Calu3 (cell line): ENCODE results near the gene AGPAT3. TPM values are rescaled to one million over a fixed set of nuclear protein-coding genes. Genes with fewer than 3 reads are reported as not detected.

Experiments
- BruUV-seq: library from RNA; stranded (reverse); fragments of 400-500 nt; replicated peaks from 2 replicates; lab custom pipeline; 2021; lab: Mats Ljungman, UMichigan
- CTCF ChIA-PET: fragments of 300-600 bp; sonication (Branson Sonifier 250); formaldehyde crosslinking; loops from one replicate; lab custom pipeline; 2022; ENCODE audit warnings: antibody characterized with exemption; lab: Charles Lee
- DNase-seq: peaks from one replicate; pipeline ENCODE4 v3.0.0; 2022
- H3K27ac Mint-ChIP-seq: one replicate; pipeline ENCODE4 v1.8.0; 2022; ENCODE audit warnings: mixed read lengths; ENCODE audit not compliant: unreplicated experiment
- H3K27me3 Mint-ChIP-seq: one replicate; pipeline ENCODE4 v1.8.0; 2022; ENCODE audit warnings: mixed read lengths; ENCODE audit not compliant: unreplicated experiment
- H3K36me3 Mint-ChIP-seq: one replicate; pipeline ENCODE4 v1.8.0; 2022; ENCODE audit warnings: mild to moderate bottlenecking, moderate library complexity, mixed read lengths; ENCODE audit not compliant: insufficient read depth, unreplicated experiment
- H3K4me1 Mint-ChIP-seq: one replicate; pipeline ENCODE4 v1.8.0; 2022; ENCODE audit warnings: mild to moderate bottlenecking, low read depth, mixed read lengths; ENCODE audit not compliant: unreplicated experiment
- H3K4me3 Mint-ChIP-seq: one replicate; pipeline ENCODE4 v1.8.0; 2022; ENCODE audit warnings: mild to moderate bottlenecking, low read depth, moderate library complexity, mixed read lengths; ENCODE audit not compliant: unreplicated experiment
- H3K9me3 Mint-ChIP-seq: one replicate; pipeline ENCODE4 v1.8.0; 2022; ENCODE audit warnings: low read depth, mixed read lengths; ENCODE audit not compliant: unreplicated experiment
- intact Hi-C: fragments of 100-400 bp; cut with micrococcal nuclease; formaldehyde crosslinking; loops from one replicate; pipeline ENCODE4 v1.10.0; 2022; ENCODE audit not compliant: unreplicated experiment
- total RNA-seq: library from RNA; stranded (reverse); gene quantifications from 2 replicates; pipeline ENCODE4 v1.2.3, GENCODE V29; 2022
- TF ChIP-seq, protein P1 (sequence below): fragments of 200-600 bp; IDR thresholded peaks from one replicate; pipeline ENCODE4 v1.8.0; 2022; ENCODE audit warnings: antibody characterized with exemption; ENCODE audit not compliant: unreplicated experiment

The AGPAT3 gene
- total RNA-seq, 1 experiment from 2014 or later = 61.2 TPM

DNA sequence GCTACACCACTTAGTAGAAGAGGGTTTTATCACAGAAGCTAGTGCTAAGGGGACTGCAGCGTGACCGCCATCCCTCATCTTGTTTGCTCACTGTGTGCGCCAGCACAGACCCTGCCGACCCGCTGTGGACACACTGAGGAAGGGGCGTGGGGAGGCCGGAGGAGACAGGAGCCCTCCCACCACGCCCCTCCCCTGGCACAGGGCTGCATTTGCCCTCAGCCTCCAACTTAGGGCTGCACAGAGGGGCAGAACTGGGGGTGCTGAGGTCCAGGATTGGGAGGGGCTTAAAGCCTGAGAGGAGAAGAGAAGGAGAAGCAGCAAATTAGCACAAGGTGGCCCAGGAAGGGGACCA lies 38.4 kb upstream of the AGPAT3 start:
- peaks cover 39% of the 10 kb centered on the region for H3K27me3 Mint-ChIP-seq
- intact Hi-C loops = no loop called here
- H3K4me3 Mint-ChIP-seq = peak overlapping the region; percentile 24
- BruUV-seq = no TSS peak
- TF ChIP-seq, protein P1, sequence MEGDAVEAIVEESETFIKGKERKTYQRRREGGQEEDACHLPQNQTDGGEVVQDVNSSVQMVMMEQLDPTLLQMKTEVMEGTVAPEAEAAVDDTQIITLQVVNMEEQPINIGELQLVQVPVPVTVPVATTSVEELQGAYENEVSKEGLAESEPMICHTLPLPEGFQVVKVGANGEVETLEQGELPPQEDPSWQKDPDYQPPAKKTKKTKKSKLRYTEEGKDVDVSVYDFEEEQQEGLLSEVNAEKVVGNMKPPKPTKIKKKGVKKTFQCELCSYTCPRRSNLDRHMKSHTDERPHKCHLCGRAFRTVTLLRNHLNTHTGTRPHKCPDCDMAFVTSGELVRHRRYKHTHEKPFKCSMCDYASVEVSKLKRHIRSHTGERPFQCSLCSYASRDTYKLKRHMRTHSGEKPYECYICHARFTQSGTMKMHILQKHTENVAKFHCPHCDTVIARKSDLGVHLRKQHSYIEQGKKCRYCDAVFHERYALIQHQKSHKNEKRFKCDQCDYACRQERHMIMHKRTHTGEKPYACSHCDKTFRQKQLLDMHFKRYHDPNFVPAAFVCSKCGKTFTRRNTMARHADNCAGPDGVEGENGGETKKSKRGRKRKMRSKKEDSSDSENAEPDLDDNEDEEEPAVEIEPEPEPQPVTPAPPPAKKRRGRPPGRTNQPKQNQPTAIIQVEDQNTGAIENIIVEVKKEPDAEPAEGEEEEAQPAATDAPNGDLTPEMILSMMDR = no peak
- peaks cover 6% of the 10 kb centered on the region for H3K36me3 Mint-ChIP-seq
- no peak for DNase-seq
- CTCF ChIA-PET = no interaction called here
- H3K9me3 Mint-ChIP-seq = no peaks in the 10 kb centered on the region
- peak overlapping the region; percentile 72 for H3K27ac Mint-ChIP-seq
- no peaks in the 10 kb centered on the region for H3K4me1 Mint-ChIP-seq

- DNase-seq = no peak
- peaks cover 6% of the 10 kb centered on the region for H3K36me3 Mint-ChIP-seq
- H3K4me3 Mint-ChIP-seq = peak overlapping the region; percentile 24
- TF ChIP-seq, protein P1 = no peak
- no peaks in the 10 kb centered on the region for H3K9me3 Mint-ChIP-seq
- intact Hi-C loops = no loop called here
- H3K27me3 Mint-ChIP-seq = peaks cover 39% of the 10 kb centered on the region
- no peaks in the 10 kb centered on the region for H3K4me1 Mint-ChIP-seq
- peak overlapping the region; percentile 72 for H3K27ac Mint-ChIP-seq
- no TSS peak for BruUV-seq
- CTCF ChIA-PET = no interaction called here
Measured at GRCh38 chr21:43827015-43827611, 37.9 kb upstream of the AGPAT3 start.

GRCh38 chr21:43829161-43829560 lies 35.9 kb upstream of the AGPAT3 start:
- CTCF ChIA-PET = no interaction called here
- Mint-ChIP-seq H3K4me1 (no peaks in the 10 kb centered on the region), H3K4me3 (no peak overlapping the region), H3K27me3 (peaks cover 50% of the 10 kb centered on the region), H3K27ac (no peak overlapping the region), H3K36me3 (peaks cover 6% of the 10 kb centered on the region), H3K9me3 (peaks cover 2% of the 10 kb centered on the region)
- TF ChIP-seq, protein P1 = no peak
- intact Hi-C loops = no loop called here
- BruUV-seq = no TSS peak
- DNase-seq = no peak

- intact Hi-C loops = no loop called here
- H3K27me3 Mint-ChIP-seq = peaks cover 52% of the 10 kb centered on the region
- TF ChIP-seq, protein P1 = no peak
- BruUV-seq = no TSS peak
- no peak overlapping the region for H3K27ac Mint-ChIP-seq
- peaks cover 2% of the 10 kb centered on the region for H3K9me3 Mint-ChIP-seq
- CTCF ChIA-PET = no interaction called here
- H3K4me3 Mint-ChIP-seq = no peak overlapping the region
- no peak for DNase-seq
- H3K36me3 Mint-ChIP-seq = peaks cover 6% of the 10 kb centered on the region
- no peaks in the 10 kb centered on the region for H3K4me1 Mint-ChIP-seq
Measured at GRCh38 chr21:43829575-43830119, 35.4 kb upstream of the AGPAT3 start.
